Measurements from ENCODE around the gene TEX2.
A peak's percentile ranks its signal among the peaks of the same experiment; 100 is the strongest.
"Not testable (repeated sequence)": the region's sequence is repeated elsewhere in the genome, so short reads cannot be mapped to it uniquely, and the experiment has no call there.

TEX2 gene

DNA sequence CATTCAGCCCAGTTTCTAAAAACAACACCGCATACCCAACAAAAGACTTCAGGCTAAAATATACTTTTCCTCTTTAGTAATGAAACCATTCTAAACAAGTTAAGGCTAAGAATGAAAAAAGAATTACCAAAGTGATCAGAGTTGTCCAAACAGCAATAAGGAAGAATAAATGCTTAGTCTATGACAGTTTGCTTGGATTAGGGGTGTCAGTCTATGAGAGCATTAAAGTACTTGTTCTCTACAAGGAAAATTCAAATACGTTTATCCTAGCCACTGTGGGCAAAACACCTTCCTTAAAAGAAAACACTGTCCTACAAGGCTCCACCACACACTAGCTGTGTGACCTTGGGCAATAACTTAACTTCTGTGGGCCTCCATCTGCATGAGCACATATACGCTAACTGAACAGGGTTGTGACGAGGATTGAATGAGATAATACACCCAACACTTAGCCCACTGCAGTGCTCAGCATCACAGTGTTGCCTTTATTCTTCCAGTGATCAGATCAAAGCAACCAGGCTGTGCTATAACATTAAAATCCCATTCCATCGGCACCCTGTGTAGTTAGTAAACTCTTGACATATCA lies 53.6 kb downstream of the TEX2 start:
- Histone ChIP-seq H3K27me3 (ENCODE audit: control insufficient read depth, insufficient read depth, low read length) (no peaks in the 10 kb centered on the region), H3K27ac (no peak overlapping the region), H3K36me3 (ENCODE audit: control insufficient read depth, insufficient read depth, low read length) (no peaks in the 10 kb centered on the region), H3K4me3 (ENCODE audit: low read depth, low read length) (no peak overlapping the region), H3K9me3 (ENCODE audit: control insufficient read depth, low read length) (no peaks in the 10 kb centered on the region), H3K4me2 (ENCODE audit: low read length) (no peak overlapping the region), H3K79me2 (peaks cover 58% of the 10 kb centered on the region), H3K9ac (no peak overlapping the region), H3K4me1 (peaks cover 5% of the 10 kb centered on the region), H2AFZ (no peak overlapping the region)
- TF ChIP-seq CTCF (IDR thresholded peaks at IDR 0.05): no peak

GRCh38 chr17:64208656-64209055 lies 54.4 kb downstream of the TEX2 start:
- H3K9ac ChIP-seq; H3K4me3 ChIP-seq (ENCODE audit: low read depth, low read length); H3K27me3 ChIP-seq (ENCODE audit: control insufficient read depth, insufficient read depth, low read length); H3K4me1 ChIP-seq; H2AFZ ChIP-seq; H3K36me3 ChIP-seq (ENCODE audit: control insufficient read depth, insufficient read depth, low read length); H3K9me3 ChIP-seq (ENCODE audit: control insufficient read depth, low read length); H3K27ac ChIP-seq; H3K4me2 ChIP-seq (ENCODE audit: low read length): not testable (repeated sequence)
- peaks cover 53% of the 10 kb centered on the region for H3K79me2 ChIP-seq

GRCh38 chr17:64205804-64206203 lies 57.3 kb downstream of the TEX2 start:
- Histone ChIP-seq H3K9me3 (ENCODE audit: control insufficient read depth, low read length) (no peaks in the 10 kb centered on the region), H2AFZ (no peak overlapping the region), H3K9ac (no peak overlapping the region), H3K4me1 (peaks cover 13% of the 10 kb centered on the region), H3K36me3 (ENCODE audit: control insufficient read depth, insufficient read depth, low read length) (no peaks in the 10 kb centered on the region), H3K27ac (no peak overlapping the region), H3K27me3 (ENCODE audit: control insufficient read depth, insufficient read depth, low read length) (no peaks in the 10 kb centered on the region), H3K79me2 (peaks cover 53% of the 10 kb centered on the region), H3K4me3 (ENCODE audit: low read depth, low read length) (no peak overlapping the region), H3K4me2 (ENCODE audit: low read length) (no peak overlapping the region)
- no peak for TF ChIP-seq CTCF (IDR thresholded peaks at IDR 0.05)

DNA sequence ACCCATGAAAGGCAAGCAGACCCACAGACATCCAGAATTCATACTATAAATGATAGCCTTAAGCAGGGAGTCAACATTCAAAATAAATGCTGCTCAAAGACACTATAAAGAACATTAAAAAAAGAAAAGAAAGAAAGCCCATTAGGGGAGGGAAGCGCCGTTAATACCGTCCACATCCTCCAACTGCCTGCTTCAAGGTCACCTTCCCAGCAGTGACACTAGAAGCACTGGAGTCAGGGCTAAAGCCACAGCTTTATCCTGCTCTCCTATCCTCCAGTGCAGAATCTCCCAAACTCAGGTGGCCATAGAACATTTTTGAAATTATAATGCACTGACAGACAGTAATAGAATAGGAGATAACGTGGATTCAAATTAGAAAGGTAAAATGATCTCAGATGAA lies 59.4 kb downstream of the TEX2 start:
- H3K9ac ChIP-seq: no peak overlapping the region
- H3K4me2 ChIP-seq (ENCODE audit: low read length): peak overlapping the region; percentile 7
- TF ChIP-seq CTCF (IDR thresholded peaks at IDR 0.05): no peak
- no peaks in the 10 kb centered on the region for H3K36me3 ChIP-seq (ENCODE audit: control insufficient read depth, insufficient read depth, low read length)
- no peaks in the 10 kb centered on the region for H3K27me3 ChIP-seq (ENCODE audit: control insufficient read depth, insufficient read depth, low read length)
- H2AFZ ChIP-seq: no peak overlapping the region
- no peak overlapping the region for H3K27ac ChIP-seq
- no peak overlapping the region for H3K4me3 ChIP-seq (ENCODE audit: low read depth, low read length)
- peaks cover 44% of the 10 kb centered on the region for H3K79me2 ChIP-seq
- peaks cover 14% of the 10 kb centered on the region for H3K4me1 ChIP-seq
- no peaks in the 10 kb centered on the region for H3K9me3 ChIP-seq (ENCODE audit: control insufficient read depth, low read length)

DNA sequence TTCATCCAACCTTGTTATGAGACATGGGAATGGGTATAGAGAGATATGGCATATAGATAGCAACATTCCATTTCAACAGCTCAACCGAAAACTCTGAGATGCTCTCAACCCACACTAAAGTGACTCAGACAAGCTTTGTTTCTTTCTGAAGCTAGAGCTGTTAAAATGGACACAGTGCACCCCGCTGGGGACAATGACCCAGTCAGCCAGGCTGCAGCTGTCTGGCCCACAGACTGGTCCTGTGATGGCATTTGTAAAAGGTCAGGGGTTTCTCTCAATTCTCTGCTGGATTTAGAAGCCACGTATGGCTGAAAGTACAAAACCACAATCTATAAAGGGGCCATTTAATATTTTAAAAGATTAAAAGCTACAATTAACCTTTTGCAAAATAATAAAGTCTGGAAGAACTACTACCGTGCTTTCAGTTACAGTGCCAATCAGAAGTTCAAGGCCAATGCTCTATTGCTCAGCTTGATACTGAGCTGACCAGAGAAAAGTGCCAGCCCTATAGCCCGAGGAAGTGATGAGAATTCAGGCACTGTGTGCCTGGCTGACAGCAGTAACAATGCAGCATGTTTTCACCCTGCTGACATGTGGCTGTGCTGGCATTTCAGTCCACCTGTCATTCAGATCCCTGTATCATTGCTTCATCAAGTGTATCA lies 60.2 kb downstream of the TEX2 start:
- H3K36me3 ChIP-seq (ENCODE audit: control insufficient read depth, insufficient read depth, low read length): no peaks in the 10 kb centered on the region
- no peak overlapping the region for H3K4me3 ChIP-seq (ENCODE audit: low read depth, low read length)
- H3K27me3 ChIP-seq (ENCODE audit: control insufficient read depth, insufficient read depth, low read length): no peaks in the 10 kb centered on the region
- no peak for TF ChIP-seq CTCF (IDR thresholded peaks at IDR 0.05)
- H3K4me2 ChIP-seq (ENCODE audit: low read length): no peak overlapping the region
- H2AFZ ChIP-seq: no peak overlapping the region
- no peak overlapping the region for H3K9ac ChIP-seq
- H3K9me3 ChIP-seq (ENCODE audit: control insufficient read depth, low read length): no peaks in the 10 kb centered on the region
- peaks cover 14% of the 10 kb centered on the region for H3K4me1 ChIP-seq
- no peak overlapping the region for H3K27ac ChIP-seq
- peaks cover 36% of the 10 kb centered on the region for H3K79me2 ChIP-seq
